Keratinocyte (primary cell): ENCODE measurements around the gene TRPM2. TPM values are rescaled to one million over a fixed set of nuclear protein-coding genes. Genes with fewer than 3 reads are reported as not detected.

Source experiments
- DNase-seq: peaks from one replicate; pipeline ENCODE4 v3.0.0-alpha.2; 2011; ENCODE audit warnings: low read depth, missing footprints, low spot score
- FAIRE-seq: peaks from 2 replicates; lab custom pipeline; 2011; peaks lifted over from hg19 to GRCh38; lab: Jason Lieb, UNC
- H2AFZ ChIP-seq: 2 replicates; pipeline ENCODE4 v1.6.0; 2012; ENCODE audit warnings: low read length, control low read depth, inconsistent platforms; ENCODE audit not compliant: control insufficient read depth
- H3K27ac ChIP-seq: 2 replicates; pipeline ENCODE4 v1.5.1; 2011; ENCODE audit warnings: low read length; ENCODE audit not compliant: control insufficient read depth, insufficient read depth
- H3K27me3 ChIP-seq: 3 replicates; pipeline ENCODE4 v1.6.0; 2011; ENCODE audit warnings: low read length; ENCODE audit not compliant: control insufficient read depth, insufficient read depth; ENCODE audit errors: extremely low read depth
- H3K36me3 ChIP-seq, 2 experiments: 2 replicates in 1 of 2; 3 replicates in 1 of 2; pipeline ENCODE4 v1.5.1; 2011; ENCODE audit warnings: low read length in 2 of 2, mild to moderate bottlenecking in 1 of 2; ENCODE audit not compliant: control insufficient read depth in 2 of 2, insufficient read depth in 2 of 2; ENCODE audit errors: extremely low read depth in 1 of 2
- H3K4me1 ChIP-seq: 3 replicates; pipeline ENCODE4 v1.5.1; 2011; ENCODE audit warnings: low read length; ENCODE audit not compliant: control insufficient read depth, insufficient read depth; ENCODE audit errors: extremely low read depth
- H3K4me2 ChIP-seq: 3 replicates; pipeline ENCODE4 v1.6.0; 2011; ENCODE audit warnings: low read depth, low read length; ENCODE audit not compliant: control insufficient read depth, insufficient read depth; ENCODE audit errors: extremely low read depth
- H3K4me3 ChIP-seq, 3 experiments: fragments of 200-600 bp in 1 of 3; sonication (generic) in 1 of 3; 2 replicates in 2 of 3; 3 replicates in 1 of 3; pipeline ENCODE4 v1.5.1; 2011 to 2016; ENCODE audit warnings: low read length in 3 of 3, mild to moderate bottlenecking in 3 of 3, control low read depth in 2 of 3, inconsistent platforms in 1 of 3, low read depth in 1 of 3, mixed read lengths in 1 of 3, mixed run types in 1 of 3, moderate library complexity in 1 of 3; ENCODE audit not compliant: control insufficient read depth in 2 of 3, insufficient read depth in 2 of 3; ENCODE audit errors: extremely low read depth in 1 of 3
- H3K79me2 ChIP-seq: 2 replicates; pipeline ENCODE4 v1.6.0; 2012; ENCODE audit warnings: low read length; ENCODE audit not compliant: control insufficient read depth, insufficient read depth
- H3K9ac ChIP-seq: 3 replicates; pipeline ENCODE4 v1.6.0; 2011; ENCODE audit warnings: low read length; ENCODE audit not compliant: control insufficient read depth, insufficient read depth; ENCODE audit errors: extremely low read depth
- H3K9me1 ChIP-seq: 3 replicates; pipeline ENCODE4 v1.6.0; 2011; ENCODE audit warnings: low read length; ENCODE audit not compliant: control insufficient read depth, insufficient read depth; ENCODE audit errors: extremely low read depth
- H3K9me3 ChIP-seq: 2 replicates; pipeline ENCODE4 v1.5.1; 2012; ENCODE audit warnings: low read depth, low read length; ENCODE audit not compliant: control insufficient read depth
- H4K20me1 ChIP-seq: 3 replicates; pipeline ENCODE4 v1.6.0; 2011; ENCODE audit warnings: low read length; ENCODE audit not compliant: control insufficient read depth, insufficient read depth; ENCODE audit errors: extremely low read depth
- EZH2 ChIP-seq: IDR thresholded peaks from one replicate; pipeline ENCODE4 v1.6.1; 2012; ENCODE audit warnings: inconsistent platforms, mild to moderate bottlenecking, low read length, moderate library complexity
- dilution Hi-C: fragments of 300-500 bp; cut with MboI; formaldehyde crosslinking; loops from one replicate; pipeline ENCODE4 v1.7.0; 2020; ENCODE audit warnings: low sequenced_read_pairs; ENCODE audit not compliant: extremely low pct_ligation_motif_present
- polyA plus RNA-seq, 5 experiments: library from polyadenylated mRNA; depleted of rRNA in 3 of 5; stranded (reverse) in 3 of 5; stranded (forward) in 1 of 5; unstranded in 1 of 5; fragments of >200 nt; gene quantifications; 1 replicate in 1 of 5; 2 replicates in 3 of 5; 3 replicates in 1 of 5; pipeline versions ENCODE4 v1.2.1 to v1.2.3, GENCODE V29; 2011 to 2012; ENCODE audit warnings: missing spikeins in 2 of 5, low read depth in 1 of 5, low replicate concordance in 1 of 5
- TF ChIP-seq, protein P1 (sequence below), 3 experiments: IDR thresholded peaks in 1 of 3; conservative IDR thresholded peaks in 1 of 3; optimal IDR thresholded peaks in 1 of 3; 2 replicates in 2 of 3; 3 replicates in 1 of 3; pipeline versions ENCODE3 to v1.5.1; 2011; ENCODE audit warnings: low read length in 3 of 3, mild to moderate bottlenecking in 3 of 3, moderate library complexity in 2 of 3, control low read depth in 1 of 3, inconsistent platforms in 1 of 3; ENCODE audit not compliant: insufficient read depth in 2 of 3; ENCODE audit errors: extremely low read depth in 1 of 3

TRPM2 gene
- polyA plus RNA-seq, 1 donor (not counting 4 experiments of a cell fraction or from before 2014, with no cell fraction given), result 0.31 TPM

DNA sequence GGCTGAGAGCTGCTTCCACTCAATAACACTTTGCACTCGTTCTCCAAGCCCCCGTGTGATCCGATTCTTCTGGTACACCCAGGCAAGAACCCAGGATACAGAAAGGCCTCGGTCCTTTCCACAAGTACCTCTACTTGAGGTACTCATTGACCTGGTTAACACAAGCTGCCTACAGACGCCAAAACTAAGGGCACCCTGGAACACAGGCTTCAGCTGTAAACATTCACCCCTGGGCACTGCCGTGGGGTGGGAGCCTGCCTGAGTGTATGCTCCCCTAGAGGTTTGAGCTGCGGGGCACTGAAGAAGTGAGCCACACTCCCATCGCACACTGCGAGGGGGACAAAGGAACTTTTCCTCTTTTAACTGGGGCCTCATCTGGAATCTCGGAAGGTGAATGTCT is 132.4 kb downstream of the TRPM2 start:
- Histone ChIP-seq H3K27me3 (no peaks in the 10 kb centered on the region), H3K9me1 (no peaks in the 10 kb centered on the region), H2AFZ (no peak overlapping the region), H3K27ac (no peak overlapping the region), H3K4me3 (no peak overlapping the region), H3K36me3 (no peaks in the 10 kb centered on the region), H3K79me2 (no peaks in the 10 kb centered on the region), H3K9ac (no peak overlapping the region), H3K9me3 (no peaks in the 10 kb centered on the region), H4K20me1 (no peaks in the 10 kb centered on the region), H3K4me2 (no peak overlapping the region), H3K4me1 (no peaks in the 10 kb centered on the region)
- no peak for DNase-seq
- dilution Hi-C loops, result loop anchor here (25.0 kb wide), 1 partner anchor 252 kb away; no protein-coding TSS in a partner anchor
- no peak for TF ChIP-seq EZH2
- TF ChIP-seq, protein P1, sequence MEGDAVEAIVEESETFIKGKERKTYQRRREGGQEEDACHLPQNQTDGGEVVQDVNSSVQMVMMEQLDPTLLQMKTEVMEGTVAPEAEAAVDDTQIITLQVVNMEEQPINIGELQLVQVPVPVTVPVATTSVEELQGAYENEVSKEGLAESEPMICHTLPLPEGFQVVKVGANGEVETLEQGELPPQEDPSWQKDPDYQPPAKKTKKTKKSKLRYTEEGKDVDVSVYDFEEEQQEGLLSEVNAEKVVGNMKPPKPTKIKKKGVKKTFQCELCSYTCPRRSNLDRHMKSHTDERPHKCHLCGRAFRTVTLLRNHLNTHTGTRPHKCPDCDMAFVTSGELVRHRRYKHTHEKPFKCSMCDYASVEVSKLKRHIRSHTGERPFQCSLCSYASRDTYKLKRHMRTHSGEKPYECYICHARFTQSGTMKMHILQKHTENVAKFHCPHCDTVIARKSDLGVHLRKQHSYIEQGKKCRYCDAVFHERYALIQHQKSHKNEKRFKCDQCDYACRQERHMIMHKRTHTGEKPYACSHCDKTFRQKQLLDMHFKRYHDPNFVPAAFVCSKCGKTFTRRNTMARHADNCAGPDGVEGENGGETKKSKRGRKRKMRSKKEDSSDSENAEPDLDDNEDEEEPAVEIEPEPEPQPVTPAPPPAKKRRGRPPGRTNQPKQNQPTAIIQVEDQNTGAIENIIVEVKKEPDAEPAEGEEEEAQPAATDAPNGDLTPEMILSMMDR (optimal IDR thresholded peaks at IDR 0.05 in 1 of 3, IDR thresholded peaks at IDR 0.05 in 1 of 3, conservative IDR thresholded peaks at IDR 0.05 in 1 of 3; ENCODE audit: extremely low read depth in 1 of 3, insufficient read depth in 2 of 3, low read length in 3 of 3), result no peak
- FAIRE-seq, result no peak

DNA sequence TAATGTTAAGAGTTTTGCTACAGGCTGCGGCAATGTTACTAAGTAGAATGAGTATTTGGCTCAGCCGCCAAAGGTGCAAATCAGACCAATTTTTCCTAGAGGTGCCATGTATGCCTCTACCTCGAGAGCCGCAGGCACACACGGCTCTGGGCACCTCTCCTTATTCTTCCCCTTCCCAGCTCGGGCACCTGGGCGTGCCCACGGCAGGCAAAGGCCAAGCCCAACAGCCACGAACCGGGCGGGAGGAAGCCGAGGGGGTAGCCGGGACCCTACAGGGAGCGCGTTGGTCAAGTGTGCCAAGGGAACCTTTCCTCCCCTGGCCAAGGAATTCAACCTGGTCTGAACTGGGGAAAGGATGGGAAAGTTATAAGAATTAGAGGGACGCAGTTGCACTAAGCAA is 132.9 kb downstream of the TRPM2 start:
- H3K9me1 ChIP-seq, result no peaks in the 10 kb centered on the region
- no peaks in the 10 kb centered on the region for H3K9me3 ChIP-seq
- DNase-seq (no peak), FAIRE-seq (no peak)
- dilution Hi-C loops, result loop anchor here (25.0 kb wide), 1 partner anchor 251 kb away; no protein-coding TSS in a partner anchor
- H4K20me1 ChIP-seq, result no peaks in the 10 kb centered on the region
- H3K27me3 ChIP-seq, result no peaks in the 10 kb centered on the region
- no peak for TF ChIP-seq EZH2
- TF ChIP-seq, protein P1 (optimal IDR thresholded peaks at IDR 0.05 in 1 of 3, IDR thresholded peaks at IDR 0.05 in 1 of 3, conservative IDR thresholded peaks at IDR 0.05 in 1 of 3; ENCODE audit: extremely low read depth in 1 of 3, insufficient read depth in 2 of 3, low read length in 3 of 3), result no peak
- no peak overlapping the region for H3K27ac ChIP-seq
- H3K4me1 ChIP-seq, result no peaks in the 10 kb centered on the region
- H3K4me2 ChIP-seq, result no peak overlapping the region
- no peaks in the 10 kb centered on the region for H3K79me2 ChIP-seq
- H3K9ac ChIP-seq, result no peak overlapping the region
- H3K36me3 ChIP-seq, result no peaks in the 10 kb centered on the region
- no peak overlapping the region for H3K4me3 ChIP-seq
- no peak overlapping the region for H2AFZ ChIP-seq
